GM19239 (cell line): ENCODE results near the gene PROZ.

Experiments
- DNase-seq: peaks from one replicate; pipeline ENCODE4 v3.0.0; 2011; ENCODE audit warnings: low spot score; ENCODE audit not compliant: insufficient read length
- FAIRE-seq: peaks from 2 replicates; lab custom pipeline; 2011; peaks lifted over from hg19 to GRCh38; lab: Jason Lieb, UNC

PROZ gene

GRCh38 chr13:113138792-113139551 is 19.5 kb upstream of the PROZ start:
- DNase-seq, result no peak
- no peak for FAIRE-seq

- DNase-seq (no peak), FAIRE-seq (no peak)
Measured at GRCh38 chr13:113139577-113139976, 18.9 kb upstream of the PROZ start.

GRCh38 chr13:113140677-113141600 is 17.5 kb upstream of the PROZ start:
- DNase-seq (no peak), FAIRE-seq (no peak)

- no peak for DNase-seq
- no peak for FAIRE-seq
Measured at GRCh38 chr13:113141601-113141970, 16.9 kb upstream of the PROZ start.

GRCh38 chr13:113142876-113143275 is 15.6 kb upstream of the PROZ start:
- FAIRE-seq, result no peak
- no peak for DNase-seq

- DNase-seq (no peak), FAIRE-seq (no peak)
Measured at GRCh38 chr13:113143466-113144254, 14.8 kb upstream of the PROZ start.

- DNase-seq (no peak), FAIRE-seq (no peak)
Measured at GRCh38 chr13:113144255-113144629, 14.2 kb upstream of the PROZ start.

- no peak for DNase-seq
- no peak for FAIRE-seq
Measured at GRCh38 chr13:113145496-113145895, 13.0 kb upstream of the PROZ start.

- no peak for DNase-seq
- no peak for FAIRE-seq
Measured at GRCh38 chr13:113145911-113146598, 12.4 kb upstream of the PROZ start.

GRCh38 chr13:113146750-113147149 is 11.7 kb upstream of the PROZ start:
- no peak for DNase-seq
- FAIRE-seq, result no peak

GRCh38 chr13:113147206-113147605 is 11.2 kb upstream of the PROZ start:
- FAIRE-seq, result no peak
- no peak for DNase-seq

- FAIRE-seq (no peak), DNase-seq (no peak)
Measured at GRCh38 chr13:113148407-113148806, 10.0 kb upstream of the PROZ start.

GRCh38 chr13:113148940-113149503 is 9.4 kb upstream of the PROZ start:
- FAIRE-seq (no peak), DNase-seq (no peak)

GRCh38 chr13:113149711-113150549 is 8.5 kb upstream of the PROZ start:
- no peak for FAIRE-seq
- no peak for DNase-seq

- no peak for FAIRE-seq
Measured at GRCh38 chr13:113150550-113151365, 7.7 kb upstream of the PROZ start.

GRCh38 chr13:113151745-113152690 is 6.4 kb upstream of the PROZ start:
- no peak for DNase-seq
- no peak for FAIRE-seq

More at GRCh38 chr13:113150550-113151365, 7.7 kb upstream of the PROZ start:
- DNase-seq, result no peak

GRCh38 chr13:113152691-113152983 is 5.8 kb upstream of the PROZ start:
- FAIRE-seq, result no peak
- no peak for DNase-seq
